Endometrial microvascular endothelial cells (primary cell): ENCODE data around the gene KLF16. TPM values are rescaled to one million over a fixed set of nuclear protein-coding genes. Genes with fewer than 3 reads are reported as not detected.

Experiments used
- in situ Hi-C: cut with HindIII; loops from 2 replicates; pipeline ENCODE4 v1.10.0; 2017; ENCODE audit warnings: low sequenced_read_pairs, low pct_unique_long_range_greater_than_20kb; ENCODE audit errors: inconsistent ontology term
- total RNA-seq: library from RNA; depleted of rRNA; stranded (reverse); fragments of >200 nt; gene quantifications from one replicate; pipeline ENCODE4 v1.2.3, GENCODE V29; 2015; ENCODE audit errors: inconsistent ontology term

KLF16 gene
- total RNA-seq, 1 donor from 2014 or later = 12.9 TPM

DNA sequence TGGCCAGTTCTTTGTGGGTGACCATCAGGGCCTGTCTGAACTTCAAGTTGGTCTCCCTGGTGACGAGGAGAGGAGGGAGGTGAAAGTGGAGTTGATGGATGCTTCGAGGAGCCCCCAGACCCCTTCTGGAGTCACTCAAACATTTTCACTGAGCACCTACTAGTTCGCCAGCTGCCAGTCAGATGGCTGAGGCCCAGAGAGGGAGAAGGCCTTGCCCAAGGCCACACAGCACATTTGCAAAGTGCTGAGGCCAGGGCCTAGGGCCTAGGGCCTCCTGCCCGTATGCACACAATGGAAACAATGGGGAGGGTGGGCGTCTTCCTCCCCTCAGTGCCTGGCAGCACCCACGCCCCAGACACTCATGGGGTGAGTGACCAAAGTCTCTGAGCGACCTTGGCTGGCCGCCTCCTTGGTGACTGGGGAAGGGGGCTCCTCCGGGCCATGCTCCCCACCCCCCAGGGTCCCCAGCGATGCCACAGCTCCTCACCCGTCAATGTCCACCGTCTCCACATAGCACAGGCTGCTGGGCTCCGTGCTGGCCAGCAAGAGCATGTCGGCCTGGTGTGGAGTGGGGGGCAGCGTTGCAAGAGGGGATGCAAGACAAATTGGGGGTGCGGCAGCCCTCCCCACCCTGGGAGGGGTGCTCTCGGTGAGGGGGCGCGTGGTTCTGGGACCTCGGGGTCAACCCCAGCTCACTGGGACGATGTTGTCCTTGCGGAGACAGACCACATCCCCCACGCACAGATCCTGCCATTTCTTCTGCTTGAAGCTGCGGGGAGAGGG lies 57.8 kb downstream of the KLF16 start:
- in situ Hi-C loops = no loop called here

DNA sequence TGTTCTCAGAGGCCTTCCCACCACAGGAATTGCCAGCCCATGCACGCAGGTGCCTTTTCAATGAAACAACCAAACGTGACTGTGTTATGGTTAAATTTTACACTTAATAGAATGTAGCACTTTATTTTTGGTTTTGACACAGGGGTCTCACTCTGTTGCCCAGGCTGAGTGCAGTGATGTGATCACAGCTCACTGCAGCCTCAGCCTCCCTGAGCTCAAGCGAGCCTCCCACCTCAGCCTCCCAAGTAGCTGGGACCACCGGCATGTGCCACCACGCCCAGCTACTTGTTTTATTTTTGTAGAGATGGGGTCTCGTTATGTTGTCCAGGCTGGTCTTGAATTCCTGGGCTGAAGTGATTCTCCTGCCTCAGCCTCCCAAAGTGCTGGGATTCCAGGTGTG lies 58.5 kb downstream of the KLF16 start:
- in situ Hi-C loops = no loop called here

Other genes with a start within 250 kb of the KLF16 start
- 124 TPM for gene TCF3, start 211.0 kb downstream of the KLF16 start, total RNA-seq
- not detected for gene ONECUT3, start 110.1 kb downstream of the KLF16 start, total RNA-seq
- 2.0 TPM for gene ATP8B3, start 51.3 kb downstream of the KLF16 start, total RNA-seq
- gene REXO1, start 15.1 kb downstream of the KLF16 start, total RNA-seq = 15.7 TPM
- 149 TPM for gene ABHD17A, start 21.9 kb upstream of the KLF16 start, total RNA-seq
- gene ADAT3, start 41.8 kb upstream of the KLF16 start, total RNA-seq = 15.5 TPM
- gene SCAMP4, start 41.8 kb upstream of the KLF16 start, total RNA-seq = 83.0 TPM
- gene CSNK1G2, start 77.6 kb upstream of the KLF16 start, total RNA-seq = 63.7 TPM
- gene BTBD2, start 152.1 kb upstream of the KLF16 start, total RNA-seq = 88.5 TPM
- gene MKNK2, start 187.7 kb upstream of the KLF16 start, total RNA-seq = 111 TPM
- 66.6 TPM for gene MOB3A, start 232.7 kb upstream of the KLF16 start, total RNA-seq
- gene IZUMO4, start 233.3 kb upstream of the KLF16 start, total RNA-seq = not detected